DND-41 (cell line): Measurements from ENCODE around the gene TMEFF1.

Source experiments
- EZH2 ChIP-seq: IDR thresholded peaks from 3 replicates; pipeline ENCODE4 v1.6.1; 2012; ENCODE audit warnings: borderline replicate concordance, low read depth, mild to moderate bottlenecking, moderate library complexity, low read length, inconsistent platforms; ENCODE audit not compliant: severe bottlenecking
- TF ChIP-seq, protein P1 (sequence below): IDR thresholded peaks from 2 replicates; pipeline ENCODE4 v1.5.1; 2012; ENCODE audit warnings: borderline replicate concordance, low read length, moderate library complexity, mild to moderate bottlenecking; ENCODE audit not compliant: poor library complexity, severe bottlenecking; ENCODE audit errors: extremely low read depth

DNA sequence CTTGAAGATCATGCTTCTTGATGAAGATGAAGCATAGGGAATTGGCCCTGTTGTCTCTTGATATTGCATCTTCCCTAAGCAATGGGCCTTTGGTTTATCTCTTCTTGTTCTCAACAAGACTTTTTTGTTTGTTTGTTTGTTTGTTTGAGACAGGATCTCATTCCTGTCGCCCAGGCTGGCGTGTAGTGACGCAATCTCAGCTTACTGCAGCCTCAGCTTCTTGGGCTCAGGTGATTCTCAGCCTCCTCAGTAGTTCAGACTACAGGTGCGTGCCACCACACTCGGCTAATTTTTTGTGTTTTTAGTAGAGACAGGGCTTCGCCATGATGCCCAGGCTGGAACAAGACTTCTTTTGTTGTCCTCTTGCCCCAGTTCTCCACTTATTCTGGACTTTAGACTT is 5.2 kb downstream of the TMEFF1 start:
- TF ChIP-seq EZH2 = no peak
- TF ChIP-seq, protein P1, sequence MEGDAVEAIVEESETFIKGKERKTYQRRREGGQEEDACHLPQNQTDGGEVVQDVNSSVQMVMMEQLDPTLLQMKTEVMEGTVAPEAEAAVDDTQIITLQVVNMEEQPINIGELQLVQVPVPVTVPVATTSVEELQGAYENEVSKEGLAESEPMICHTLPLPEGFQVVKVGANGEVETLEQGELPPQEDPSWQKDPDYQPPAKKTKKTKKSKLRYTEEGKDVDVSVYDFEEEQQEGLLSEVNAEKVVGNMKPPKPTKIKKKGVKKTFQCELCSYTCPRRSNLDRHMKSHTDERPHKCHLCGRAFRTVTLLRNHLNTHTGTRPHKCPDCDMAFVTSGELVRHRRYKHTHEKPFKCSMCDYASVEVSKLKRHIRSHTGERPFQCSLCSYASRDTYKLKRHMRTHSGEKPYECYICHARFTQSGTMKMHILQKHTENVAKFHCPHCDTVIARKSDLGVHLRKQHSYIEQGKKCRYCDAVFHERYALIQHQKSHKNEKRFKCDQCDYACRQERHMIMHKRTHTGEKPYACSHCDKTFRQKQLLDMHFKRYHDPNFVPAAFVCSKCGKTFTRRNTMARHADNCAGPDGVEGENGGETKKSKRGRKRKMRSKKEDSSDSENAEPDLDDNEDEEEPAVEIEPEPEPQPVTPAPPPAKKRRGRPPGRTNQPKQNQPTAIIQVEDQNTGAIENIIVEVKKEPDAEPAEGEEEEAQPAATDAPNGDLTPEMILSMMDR = no peak
